GM19328 (cell line): ENCODE data around the gene PHLDB1.
"Not testable (repeated sequence)": the region's sequence is repeated elsewhere in the genome, so short reads cannot be mapped to it uniquely, and the experiment has no call there.

Source experiments
- ATAC-seq: cut with Tn5 transposase; IDR thresholded peaks from one replicate; pipeline ENCODE4 v1.9.1; 2021; ENCODE audit warnings: mild to moderate bottlenecking, moderate library complexity; ENCODE audit not compliant: unreplicated experiment

Gene PHLDB1

DNA sequence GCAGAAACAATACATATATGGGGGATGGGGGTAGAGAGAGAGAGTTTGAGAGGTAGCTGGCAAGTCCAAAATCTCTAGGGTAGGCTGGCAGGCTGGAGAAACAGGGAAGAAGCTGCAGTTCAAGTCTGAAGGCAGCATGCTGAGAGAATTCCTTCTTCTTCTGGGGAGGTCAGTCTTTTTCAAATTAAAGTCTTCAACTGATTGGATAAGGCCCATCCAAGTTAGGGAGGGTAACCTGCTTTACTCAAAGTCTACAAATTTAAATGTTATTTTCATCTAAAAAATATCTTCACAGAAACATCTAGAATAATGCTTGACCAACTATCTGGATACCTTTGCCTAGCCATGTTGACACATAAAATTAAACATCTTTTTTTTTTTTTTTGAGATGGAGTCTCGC lies 75.0 kb downstream of the PHLDB1 start:
- no peak for ATAC-seq

DNA sequence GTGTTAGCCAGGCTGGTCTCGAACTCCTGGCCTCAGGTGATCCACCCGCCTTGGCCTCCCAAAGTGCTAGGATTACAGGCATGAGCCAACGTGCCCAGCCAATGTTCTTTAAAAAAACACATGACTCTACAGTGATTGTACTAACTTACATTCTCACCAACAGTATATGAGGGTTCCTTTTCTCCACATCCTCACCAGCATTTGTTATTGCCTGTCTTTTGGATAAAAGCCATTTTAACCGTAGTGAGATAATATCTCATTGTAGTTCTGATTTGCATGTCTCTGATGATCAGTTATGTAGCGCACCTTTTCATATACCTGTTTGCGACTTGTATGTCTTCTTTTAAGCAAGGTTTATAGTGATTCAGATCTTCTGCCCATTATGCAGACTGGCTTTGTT lies 75.5 kb downstream of the PHLDB1 start:
- not testable (repeated sequence) for ATAC-seq

DNA sequence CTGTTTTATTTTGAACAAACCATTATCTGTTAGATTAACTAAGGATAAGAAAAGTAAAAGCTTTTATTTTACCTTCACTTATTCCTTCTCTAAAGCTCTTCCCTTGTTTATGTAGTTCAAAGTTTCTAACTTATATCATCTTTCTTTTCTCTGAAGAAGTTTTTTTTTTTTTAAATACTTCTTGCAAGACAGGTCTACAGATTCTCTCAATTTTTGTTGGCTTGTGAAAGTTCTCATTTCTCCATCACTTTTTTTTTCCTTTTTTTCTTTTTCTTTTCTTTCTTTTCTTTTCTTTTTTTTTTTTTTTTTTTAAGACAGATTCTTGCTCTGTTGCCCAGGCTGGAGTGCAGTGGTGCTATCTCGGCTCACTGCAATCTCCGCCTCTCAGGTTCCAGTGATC lies 76.8 kb downstream of the PHLDB1 start:
- no peak for ATAC-seq

DNA sequence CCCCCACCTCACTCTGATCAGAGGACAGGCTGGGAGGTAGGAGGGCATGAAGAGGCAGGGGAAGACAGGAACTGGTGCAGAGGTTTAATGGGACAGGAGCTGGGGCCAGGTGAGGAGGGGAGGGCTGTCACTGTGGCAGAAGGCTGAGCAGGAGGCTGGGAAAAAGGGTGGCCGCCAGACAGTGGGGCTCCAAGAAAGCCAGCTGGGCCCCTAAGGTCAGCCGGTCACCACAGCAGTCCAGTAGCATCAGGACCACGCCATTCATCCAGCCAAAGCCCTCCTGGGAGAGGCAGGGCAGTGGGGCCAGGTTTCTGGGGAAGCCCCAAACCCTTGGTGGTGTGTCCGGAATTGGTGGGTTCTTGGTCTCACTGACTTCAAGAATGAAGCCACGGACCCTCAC lies 80.5 kb downstream of the PHLDB1 start:
- ATAC-seq = no peak

DNA sequence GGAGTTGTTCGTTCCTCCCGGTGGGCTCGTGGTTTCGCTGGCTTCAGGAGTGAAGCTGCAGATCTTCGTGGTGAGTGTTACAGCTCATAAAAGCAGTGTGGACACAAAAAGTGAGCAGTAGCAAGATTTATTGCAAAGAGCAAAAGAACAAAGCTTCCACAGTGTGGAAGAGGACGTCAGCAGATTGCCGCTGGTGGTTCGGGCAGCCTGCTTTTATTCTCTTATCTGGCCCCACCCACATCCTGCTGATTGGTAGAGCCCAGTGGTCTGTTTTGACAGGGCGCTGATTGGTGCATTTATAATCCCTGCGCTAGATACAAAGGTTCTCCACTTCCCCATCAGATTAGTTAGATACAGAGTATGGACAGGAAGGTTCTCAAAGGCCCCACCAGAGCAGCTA lies 80.9 kb downstream of the PHLDB1 start:
- not testable (repeated sequence) for ATAC-seq

DNA sequence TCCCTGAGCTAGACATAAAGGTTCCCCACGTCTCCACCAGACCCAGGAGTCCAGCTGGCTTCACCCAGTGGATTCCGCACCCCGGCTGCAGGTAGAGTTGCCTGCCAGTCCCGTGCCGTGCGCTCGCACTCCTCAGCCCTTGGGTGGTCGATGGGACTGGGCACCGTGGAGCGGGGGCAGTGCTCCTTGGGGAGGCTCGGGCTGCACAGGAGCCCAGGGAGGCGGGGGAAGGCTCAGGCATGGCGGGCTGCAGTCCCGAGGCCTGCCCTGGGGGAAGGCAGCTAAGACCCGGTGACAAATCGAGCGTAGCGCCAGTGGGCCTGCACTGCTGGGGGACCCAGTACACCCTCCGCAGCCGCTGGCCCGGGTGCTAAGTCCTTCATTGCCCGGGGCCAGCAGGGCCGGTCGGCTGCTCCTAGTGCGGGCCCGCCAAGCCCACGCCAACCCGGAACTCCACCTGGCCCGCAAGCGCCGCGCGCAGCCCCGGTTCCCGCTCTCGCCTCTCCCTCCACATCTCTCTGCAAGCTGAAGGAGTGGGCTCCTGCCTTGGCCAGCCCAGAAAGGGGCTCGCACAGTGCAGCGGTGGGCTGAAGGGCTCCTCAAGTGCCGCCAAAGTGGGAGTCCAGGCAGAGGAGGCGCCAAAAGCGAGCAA lies 81.6 kb downstream of the PHLDB1 start:
- no peak for ATAC-seq

DNA sequence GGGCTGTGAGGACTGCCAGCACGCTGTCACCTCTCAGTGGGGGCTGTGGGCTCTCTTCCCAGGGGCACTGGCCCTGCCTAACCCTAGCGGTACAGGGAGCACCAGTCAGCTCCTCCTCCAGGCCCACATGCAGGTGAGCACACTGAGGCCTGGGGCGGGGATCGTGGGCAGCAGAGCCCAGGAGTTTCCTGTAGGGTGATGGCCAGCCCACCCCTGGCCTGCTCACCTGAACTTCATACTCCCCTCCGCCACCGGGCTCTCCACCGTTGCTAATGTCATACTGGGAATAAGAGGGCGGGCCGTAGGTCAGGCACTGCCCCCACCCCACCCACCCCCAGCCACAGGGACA lies 82.1 kb downstream of the PHLDB1 start:
- no peak for ATAC-seq

DNA sequence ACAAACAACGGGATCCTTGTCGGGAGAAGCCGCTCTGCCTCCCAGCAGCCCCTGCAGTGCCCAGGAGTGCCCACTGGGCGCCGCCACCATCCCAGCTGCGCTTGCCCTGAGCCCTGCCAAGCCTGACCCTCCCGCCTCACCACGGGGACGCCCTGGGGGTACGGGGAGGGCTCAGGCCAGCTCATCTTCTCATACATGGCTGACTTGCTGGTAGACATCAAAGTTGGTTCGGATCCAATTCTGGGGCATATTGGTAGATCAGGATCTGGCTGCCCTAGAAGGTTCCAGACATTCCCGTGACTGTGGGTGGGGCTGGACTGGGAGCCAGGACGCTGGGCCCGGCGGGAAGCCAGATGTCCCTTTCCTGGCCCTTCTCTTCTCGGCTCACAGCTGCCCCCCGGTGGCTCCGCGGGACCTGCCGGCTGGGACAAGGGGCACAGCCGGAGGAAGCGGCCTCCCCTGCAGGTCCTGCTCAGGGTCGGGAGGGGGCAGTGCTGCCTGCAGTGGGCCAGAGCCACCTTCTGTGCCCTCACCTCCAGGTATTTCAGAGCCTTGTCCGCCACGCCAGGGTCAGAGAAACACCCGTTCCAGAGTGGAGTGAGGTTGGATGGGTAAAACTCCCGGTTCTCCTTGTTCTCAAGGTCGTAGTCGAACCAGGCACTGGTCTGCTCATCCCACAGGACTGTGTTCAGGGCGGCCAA lies 82.6 kb downstream of the PHLDB1 start:
- no peak for ATAC-seq

DNA sequence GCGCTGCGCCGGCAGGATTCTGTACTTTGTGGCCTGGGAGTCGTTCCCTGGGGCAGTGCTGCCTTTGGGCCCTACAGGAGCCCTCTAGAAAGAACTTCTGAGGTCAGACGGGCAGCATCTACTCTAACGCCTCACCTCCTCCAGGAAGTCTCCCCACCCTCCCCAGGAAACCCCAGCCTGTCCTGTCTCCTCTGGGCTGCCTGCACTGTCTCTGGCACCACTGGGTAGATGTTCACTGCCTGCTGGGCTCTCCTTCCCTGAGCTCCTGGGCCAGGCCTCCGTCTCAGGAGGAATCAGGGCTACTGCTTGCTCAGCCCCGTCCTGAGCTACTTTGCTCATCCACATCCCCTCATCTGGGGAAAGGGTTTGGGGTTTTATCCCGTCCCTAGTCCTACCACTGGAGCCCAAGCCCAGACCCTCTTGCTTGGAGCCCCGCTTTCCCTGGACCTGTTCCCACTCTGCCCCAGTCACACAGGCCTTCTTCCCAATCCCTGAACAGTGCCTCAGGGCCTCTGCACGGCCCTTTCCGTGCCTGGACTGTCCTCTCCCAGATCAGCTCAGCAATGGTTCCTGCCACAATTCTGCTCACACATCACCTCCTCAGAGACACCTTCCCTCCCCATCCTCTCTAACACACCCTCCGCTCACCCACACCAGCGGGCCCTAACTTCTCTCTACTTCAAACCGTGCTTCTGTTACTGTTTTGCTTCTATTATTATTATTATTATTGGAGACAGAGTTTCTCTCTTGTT lies 83.3 kb downstream of the PHLDB1 start:
- ATAC-seq = no peak

DNA sequence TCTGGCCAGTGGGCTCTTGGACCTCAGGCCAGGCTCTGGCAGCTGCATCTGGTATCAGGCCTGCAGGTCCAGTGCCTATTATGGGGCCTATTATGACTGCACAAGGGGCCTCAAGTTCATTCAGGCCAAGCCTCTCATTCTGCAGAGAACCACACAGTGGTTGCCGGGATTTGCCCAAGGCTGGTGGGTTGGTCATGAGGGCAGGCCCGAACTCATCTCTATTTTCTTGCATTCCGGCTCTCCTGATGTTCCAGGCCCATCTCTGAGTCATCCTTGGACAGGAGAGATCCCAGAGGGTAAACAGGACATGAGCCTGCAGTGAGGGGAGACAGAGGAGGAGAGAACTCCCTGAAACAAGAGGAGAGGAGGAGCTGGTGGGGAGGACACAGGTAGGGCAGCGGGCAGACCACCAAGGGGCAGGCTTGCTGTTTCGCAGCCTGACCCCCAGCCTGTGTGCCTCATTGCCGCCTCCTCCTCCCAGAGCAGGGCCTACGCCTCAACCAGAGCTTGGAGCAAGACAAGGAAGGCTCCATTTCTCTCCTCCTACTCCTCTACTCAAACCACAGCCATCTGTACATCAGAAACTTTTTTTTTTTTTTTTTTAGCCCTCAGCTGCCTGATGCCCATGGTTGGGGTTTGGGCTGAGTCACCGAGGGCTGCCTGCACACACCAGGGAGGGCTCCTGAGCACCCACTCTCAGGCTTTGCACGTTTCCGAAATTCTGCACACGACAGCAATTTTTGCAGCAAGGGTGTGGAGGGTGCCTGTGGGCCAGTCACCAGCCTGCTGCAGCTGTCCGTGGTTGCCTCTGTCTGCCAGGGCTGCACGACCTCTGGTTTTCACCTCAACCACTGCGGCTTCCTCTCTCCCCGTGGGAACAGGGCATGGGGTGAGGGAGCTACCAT lies 84.8 kb downstream of the PHLDB1 start:
- no peak for ATAC-seq

DNA sequence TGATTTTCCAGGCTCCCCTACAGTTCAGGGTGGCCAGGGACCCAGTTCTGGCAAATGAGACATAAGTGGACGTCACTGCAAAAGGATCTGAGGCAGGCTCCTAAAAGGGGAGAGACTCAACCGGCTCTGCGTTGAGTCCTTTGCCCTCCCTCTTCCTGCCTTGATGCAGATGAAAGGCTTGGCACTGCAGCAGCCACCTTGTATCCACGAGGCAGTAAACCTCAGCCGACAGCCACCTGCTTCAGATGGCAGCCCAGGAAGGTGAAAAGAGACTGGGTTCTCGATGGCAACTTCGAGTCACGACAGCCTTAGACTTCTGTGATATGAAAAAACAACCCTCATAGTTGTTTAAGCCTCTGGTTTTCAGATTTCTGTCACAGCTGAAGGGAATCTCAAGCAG lies 86.8 kb downstream of the PHLDB1 start:
- ATAC-seq = no peak

DNA sequence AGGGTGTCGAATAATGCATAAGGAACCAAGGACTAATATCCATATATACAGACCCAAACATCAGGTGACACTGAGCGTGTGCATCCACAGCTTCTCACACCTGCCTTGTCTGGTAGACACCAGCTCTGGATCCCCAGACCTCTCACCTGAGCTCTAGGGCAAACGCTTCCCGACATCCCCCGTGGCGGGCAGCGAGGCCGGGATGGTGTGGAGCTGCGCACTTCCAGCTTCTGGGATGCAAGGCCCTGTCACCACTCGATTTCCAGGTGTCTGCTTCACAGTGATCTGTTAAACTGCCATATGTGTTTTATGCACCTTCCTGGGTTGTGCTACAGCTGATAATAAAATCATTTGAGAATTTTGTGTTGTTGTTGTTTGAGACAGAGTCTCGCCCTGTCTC lies 87.4 kb downstream of the PHLDB1 start:
- no peak for ATAC-seq

DNA sequence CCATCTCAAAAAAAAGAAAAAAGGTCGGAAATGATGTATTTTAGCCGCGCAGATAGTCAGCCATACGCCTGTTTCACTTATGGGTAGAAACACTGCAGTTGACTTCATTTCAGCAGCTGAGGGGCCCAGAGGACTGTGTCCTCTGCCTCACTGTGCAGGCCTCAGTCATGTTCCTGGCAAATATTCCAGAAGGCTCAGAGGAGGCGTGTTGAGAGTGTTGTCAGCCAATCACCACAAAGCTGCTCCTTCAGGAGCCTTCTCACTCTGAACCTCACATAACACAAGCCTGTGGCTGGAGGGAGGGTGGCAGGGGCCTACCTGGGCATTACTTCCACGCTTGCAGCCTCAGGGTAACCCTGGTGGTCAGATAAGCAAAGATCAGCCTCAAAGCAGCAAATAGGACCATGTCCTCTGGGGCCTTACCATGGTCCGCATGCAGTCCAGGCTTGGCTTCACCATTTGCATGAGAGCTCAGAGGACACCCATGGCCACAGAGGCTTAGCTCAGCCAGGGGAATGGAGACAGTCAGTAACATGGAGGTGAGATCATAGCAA lies 89.3 kb downstream of the PHLDB1 start:
- ATAC-seq = no peak

DNA sequence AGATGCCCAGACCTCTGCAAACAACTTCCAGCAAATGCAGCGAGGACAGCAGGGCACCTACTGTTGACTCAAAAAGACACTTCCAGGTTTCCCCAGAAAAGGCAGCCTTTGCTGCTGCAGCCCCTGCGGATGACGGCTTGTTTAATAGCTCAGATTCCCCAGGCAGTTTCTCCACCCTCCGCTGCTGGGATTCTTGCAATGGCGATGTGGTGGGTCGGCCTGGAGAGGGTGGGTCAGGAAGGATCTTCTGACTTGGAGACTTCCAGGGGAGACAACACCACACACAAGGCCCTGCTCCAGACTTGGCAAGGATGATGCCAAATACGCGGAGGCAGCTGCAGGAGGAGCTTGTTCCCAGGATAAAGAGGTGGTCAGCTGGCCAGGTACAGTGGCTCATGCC lies 89.9 kb downstream of the PHLDB1 start:
- ATAC-seq = no peak

DNA sequence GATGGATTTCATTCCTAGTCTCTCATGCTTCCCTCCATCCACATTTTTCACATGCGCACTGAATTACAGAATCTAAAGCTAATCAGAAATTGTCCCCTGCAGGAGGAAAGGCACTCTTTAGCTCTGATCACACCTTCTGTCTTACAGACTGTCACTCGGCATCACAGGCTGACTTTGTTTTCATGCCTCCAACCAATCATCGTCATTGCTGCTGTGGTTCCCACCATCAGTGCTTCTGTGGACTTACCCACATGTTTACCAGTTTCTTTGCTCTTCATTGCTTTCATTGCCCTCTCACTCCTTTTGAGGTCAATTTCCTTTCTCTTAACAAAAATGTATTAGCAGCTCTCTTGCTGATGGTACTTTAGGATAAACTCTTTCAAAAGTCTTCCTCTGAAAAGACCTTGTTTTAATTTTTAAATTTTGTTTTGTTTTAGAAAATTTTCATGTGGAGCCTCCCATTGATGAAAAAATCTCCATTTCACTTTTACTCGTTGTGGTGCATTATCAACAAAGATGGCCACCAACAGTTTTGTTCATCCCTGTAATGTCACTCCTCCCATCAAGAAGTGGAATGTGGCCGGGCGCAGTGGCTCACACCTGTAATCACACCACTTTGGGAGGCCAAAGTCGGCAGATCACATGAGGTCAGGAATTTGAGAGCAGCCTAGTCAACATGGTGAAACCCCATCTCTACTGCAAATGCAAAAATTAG lies 92.2 kb downstream of the PHLDB1 start:
- no peak for ATAC-seq

DNA sequence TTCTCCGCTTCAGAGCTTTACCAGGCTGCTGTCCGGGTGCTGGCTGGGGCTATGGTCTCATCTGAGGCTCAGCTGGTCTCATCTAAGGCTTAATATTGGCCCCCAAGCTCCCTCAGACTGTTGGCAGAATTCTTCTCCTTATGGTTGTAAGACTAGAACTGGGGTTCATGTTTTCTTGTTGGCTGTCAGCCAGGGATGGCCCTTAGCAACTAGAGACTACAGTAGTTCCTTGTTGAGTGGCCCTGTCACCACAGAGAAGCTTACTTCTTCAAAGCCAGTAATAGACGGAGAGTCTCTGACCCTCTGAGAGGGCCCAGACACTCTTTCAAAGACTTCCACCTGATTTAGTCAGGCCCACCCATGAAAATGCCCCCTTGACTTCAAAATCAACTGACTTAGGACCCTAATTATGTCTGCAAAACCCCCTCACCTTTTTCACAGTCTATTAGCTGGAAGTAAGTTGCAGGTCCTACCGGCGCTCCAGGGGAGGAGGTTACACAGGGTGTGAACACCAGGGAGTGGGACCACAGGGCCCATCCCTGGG lies 96.2 kb downstream of the PHLDB1 start:
- ATAC-seq = no peak

DNA sequence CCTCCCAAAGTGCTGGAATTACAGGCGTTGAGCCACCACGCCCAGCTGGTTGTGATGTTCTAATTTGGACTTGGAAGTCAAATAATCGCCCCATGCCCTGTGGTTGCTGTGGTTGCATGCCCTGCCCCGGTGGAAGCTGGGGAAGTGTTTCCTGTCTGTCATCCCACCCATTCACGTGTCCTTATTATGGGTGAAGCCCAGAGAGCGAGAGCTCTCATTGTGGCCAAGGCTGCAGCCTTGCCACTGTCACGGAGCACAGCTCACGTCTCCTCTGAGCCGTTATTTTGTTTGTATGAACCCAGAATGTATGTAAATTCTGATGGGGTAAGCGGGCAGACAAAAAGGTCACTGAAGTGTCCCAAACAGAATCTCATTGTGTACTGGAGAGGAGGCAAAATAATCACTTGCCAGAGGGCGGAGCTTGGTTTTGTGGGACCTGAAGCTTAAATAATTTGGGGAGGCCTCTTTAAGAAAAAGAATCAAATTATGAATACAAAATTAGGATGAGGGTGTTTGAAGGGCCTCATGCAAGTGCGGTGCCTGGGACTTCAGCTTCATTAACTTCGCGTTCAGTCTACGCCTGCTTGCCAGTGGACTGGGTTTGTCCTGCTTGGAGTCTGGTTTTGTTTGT lies 97.8 kb downstream of the PHLDB1 start:
- no peak for ATAC-seq

DNA sequence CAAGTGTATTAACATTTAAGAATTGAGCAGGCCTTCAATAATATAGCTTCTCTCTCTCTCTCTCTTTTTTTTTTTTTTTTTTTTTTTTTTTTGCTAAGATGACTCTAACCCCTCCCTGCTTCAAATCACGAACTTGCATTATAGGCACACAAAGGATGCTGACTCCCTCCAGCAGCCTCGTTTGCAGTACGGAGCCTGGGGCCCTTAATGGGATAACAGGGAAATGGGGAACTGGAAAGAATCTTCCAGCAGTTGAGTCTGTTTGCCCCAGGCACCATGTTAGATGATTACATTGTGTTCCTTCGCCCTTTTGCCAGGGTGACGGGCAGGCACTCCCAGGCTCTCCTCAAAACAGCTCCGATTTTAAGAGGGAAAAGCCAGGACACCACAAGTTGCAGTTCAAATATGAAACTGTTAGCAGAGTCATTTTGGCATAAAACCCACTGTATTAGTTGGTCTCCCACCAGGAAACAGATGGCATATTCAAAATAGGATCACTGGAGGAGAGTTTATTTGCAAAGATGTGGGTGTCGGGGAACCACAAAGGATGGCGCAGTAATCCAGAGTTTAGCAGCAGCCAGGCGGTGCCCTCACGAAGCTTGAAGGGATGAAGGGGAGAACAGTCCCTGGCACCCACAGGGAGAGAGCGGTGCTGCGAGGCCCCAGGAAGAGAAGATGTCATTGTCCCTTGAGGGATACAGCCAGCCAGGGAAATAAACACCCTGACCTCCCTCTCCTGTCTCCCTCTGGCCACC lies 98.6 kb downstream of the PHLDB1 start:
- no peak for ATAC-seq

DNA sequence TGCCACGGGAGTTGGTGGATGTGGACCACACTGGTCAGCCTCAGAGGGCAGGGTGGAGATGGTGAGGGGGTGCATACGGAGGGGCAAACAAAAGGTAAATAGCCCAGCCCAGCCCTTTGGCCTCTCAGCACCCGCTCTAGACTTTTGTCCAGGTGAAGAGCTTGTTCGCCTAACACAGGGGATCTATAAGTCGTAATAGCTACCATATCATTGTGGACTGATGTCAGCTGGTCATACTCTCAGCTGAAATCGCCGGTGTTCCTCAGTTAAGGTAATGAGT lies 99.1 kb downstream of the PHLDB1 start:
- ATAC-seq = no peak
